ENCODE data around the gene CEMIP2. TPM values are rescaled to one million over a fixed set of nuclear protein-coding genes. Genes with fewer than 3 reads are reported as not detected.

CEMIP2 gene
- total RNA-seq, 1 experiment from 2014 or later = 28.4 TPM

GRCh38 chr9:71770170-71770569 is 1.9 kb upstream of the CEMIP2 start:
- ChIA-PET CTCF (no interaction called here), POLR2A (no interaction called here)
- no peak for DNase-seq
- no peak overlapping the region for H3K4me3 ChIP-seq (ENCODE audit: low read depth, low read length)
- H3K9me3 ChIP-seq = no peaks in the 10 kb centered on the region
- no peak overlapping the region for H3K27ac Mint-ChIP-seq (ENCODE audit: unreplicated experiment)
- intact Hi-C loops (cut with micrococcal nuclease; ENCODE audit: unreplicated experiment) = no loop called here
- TF ChIP-seq CTCF (IDR thresholded peaks at IDR 0.05; ENCODE audit: insufficient read depth in 1 of 2, low read depth in 1 of 2, low read length in 1 of 2, severe bottlenecking in 1 of 2, unreplicated experiment in 1 of 2) = no peak
- H3K27me3 ChIP-seq (replicated peaks; ENCODE audit: control insufficient read depth, insufficient read depth, low read length) = no peaks in the 10 kb centered on the region
- no peaks in the 10 kb centered on the region for H3K9me3 Mint-ChIP-seq (ENCODE audit: unreplicated experiment)
- no peak overlapping the region for H3K4me3 Mint-ChIP-seq (ENCODE audit: unreplicated experiment)
- no peaks in the 10 kb centered on the region for H3K36me3 ChIP-seq (ENCODE audit: control insufficient read depth, insufficient read depth, low read length)
- H3K4me1 Mint-ChIP-seq (ENCODE audit: low read depth, unreplicated experiment) = no peaks in the 10 kb centered on the region
- no peaks in the 10 kb centered on the region for H3K27me3 Mint-ChIP-seq (ENCODE audit: insufficient read depth, unreplicated experiment)
- no peaks in the 10 kb centered on the region for H3K4me1 ChIP-seq
- no TSS peak for BruUV-seq (replicated peaks)
- peaks cover 17% of the 10 kb centered on the region for H3K36me3 Mint-ChIP-seq (ENCODE audit: insufficient read depth, unreplicated experiment)

GRCh38 chr9:71769175-71770161 is 1.2 kb upstream of the CEMIP2 start:
- ChIA-PET POLR2A (interaction anchor here (0.5 to 0.7 kb wide), 3 partner anchors 49 to 1772 kb away, joined by 3 to 7 read pairs (median 4); no protein-coding TSS in a partner anchor), CTCF (interaction anchor here (0.5 to 1.7 kb wide), 5 partner anchors 28 to 323 kb away, joined by 3 to 6 read pairs (median 3); no protein-coding TSS in a partner anchor)
- Histone ChIP-seq H3K4me3 (ENCODE audit: low read depth, low read length) (peak overlapping the region; percentile 31), H3K4me1 (no peaks in the 10 kb centered on the region), H3K9me3 (no peaks in the 10 kb centered on the region), H3K36me3 (ENCODE audit: control insufficient read depth, insufficient read depth, low read length) (no peaks in the 10 kb centered on the region), H3K27me3 (replicated peaks; ENCODE audit: control insufficient read depth, insufficient read depth, low read length) (no peaks in the 10 kb centered on the region)
- Mint-ChIP-seq H3K27ac (ENCODE audit: unreplicated experiment) (no peak overlapping the region), H3K36me3 (ENCODE audit: insufficient read depth, unreplicated experiment) (peaks cover 17% of the 10 kb centered on the region), H3K4me1 (ENCODE audit: low read depth, unreplicated experiment) (no peaks in the 10 kb centered on the region), H3K4me3 (ENCODE audit: unreplicated experiment) (peak overlapping the region; percentile 66), H3K27me3 (ENCODE audit: insufficient read depth, unreplicated experiment) (no peaks in the 10 kb centered on the region), H3K9me3 (ENCODE audit: unreplicated experiment) (no peaks in the 10 kb centered on the region)
- no TSS peak for BruUV-seq (replicated peaks)
- DNase-seq = peak; percentile 65 to 71
- intact Hi-C loops (cut with micrococcal nuclease; ENCODE audit: unreplicated experiment) = loop anchor here (1.0 to 5.0 kb wide), 4 partner anchors 42 to 279 kb away; no protein-coding TSS in a partner anchor
- TF ChIP-seq CTCF (IDR thresholded peaks at IDR 0.05; ENCODE audit: insufficient read depth in 1 of 2, low read depth in 1 of 2, low read length in 1 of 2, severe bottlenecking in 1 of 2, unreplicated experiment in 1 of 2) = no peak

GRCh38 chr9:71767776-71768321 is 464 bp downstream of the CEMIP2 start:
- CTCF ChIA-PET = no interaction called here

More at GRCh38 chr9:71767776-71768321, 464 bp downstream of the CEMIP2 start:
- Histone ChIP-seq H3K4me1 (peaks cover 5% of the 10 kb centered on the region; the same call in 1 of the 2 replicates), H3K27me3 (replicated peaks; ENCODE audit: control insufficient read depth, insufficient read depth, low read length) (no peaks in the 10 kb centered on the region), H3K9me3 (no peaks in the 10 kb centered on the region), H3K36me3 (ENCODE audit: control insufficient read depth, insufficient read depth, low read length) (no peaks in the 10 kb centered on the region), H3K4me3 (ENCODE audit: low read depth, low read length) (peak overlapping the region; percentile 54)
- DNase-seq = no peak
- H3K4me3 Mint-ChIP-seq (ENCODE audit: unreplicated experiment) = peak overlapping the region; percentile 89
- POLR2A ChIA-PET = no interaction called here
- BruUV-seq (replicated peaks) = no TSS peak
- no peak for TF ChIP-seq CTCF (IDR thresholded peaks at IDR 0.05; ENCODE audit: insufficient read depth in 1 of 2, low read depth in 1 of 2, low read length in 1 of 2, severe bottlenecking in 1 of 2, unreplicated experiment in 1 of 2)
- H3K36me3 Mint-ChIP-seq (ENCODE audit: insufficient read depth, unreplicated experiment) = peaks cover 17% of the 10 kb centered on the region
- no peaks in the 10 kb centered on the region for H3K9me3 Mint-ChIP-seq (ENCODE audit: unreplicated experiment)
- H3K4me1 Mint-ChIP-seq (ENCODE audit: low read depth, unreplicated experiment) = no peaks in the 10 kb centered on the region
- intact Hi-C loops (cut with micrococcal nuclease; ENCODE audit: unreplicated experiment) = loop anchor here (2.0 to 5.0 kb wide), 3 partner anchors 25 to 277 kb away; no protein-coding TSS in a partner anchor
- H3K27me3 Mint-ChIP-seq (ENCODE audit: insufficient read depth, unreplicated experiment) = no peaks in the 10 kb centered on the region
- no peak overlapping the region for H3K27ac Mint-ChIP-seq (ENCODE audit: unreplicated experiment)

All from Caco-2 (cell line).